GM12878 (cell line): ENCODE data around the gene GEMIN5. TPM values are rescaled to one million over a fixed set of nuclear protein-coding genes. Genes with fewer than 3 reads are reported as not detected.

Experiments
- ATF3 ChIP-seq: IDR thresholded peaks from 2 replicates; pipeline ENCODE4 v1.6.1; 2011; ENCODE audit warnings: low read depth, mild to moderate bottlenecking, low read length, moderate library complexity, borderline replicate concordance; ENCODE audit errors: extremely low read depth
- BCL3 ChIP-seq: IDR thresholded peaks from 2 replicates; pipeline ENCODE4 v1.6.1; 2011; ENCODE audit warnings: borderline replicate concordance, low read depth, mild to moderate bottlenecking, moderate library complexity, low read length; ENCODE audit not compliant: insufficient read depth, poor library complexity, severe bottlenecking
- CEBPZ ChIP-seq: fragments of 150-350 bp; IDR thresholded peaks from 2 replicates; pipeline ENCODE4 v1.6.1; 2016; ENCODE audit warnings: low read depth, low read length
- CREM ChIP-seq: IDR thresholded peaks from 2 replicates; pipeline ENCODE4 v1.6.1; 2014; ENCODE audit warnings: antibody characterized with exemption, low read depth
- ETV6 ChIP-seq, 2 experiments: fragments of 450-650 bp in 1 of 2; IDR thresholded peaks in 1 of 2; conservative IDR thresholded peaks in 1 of 2; 2 replicates each; pipeline ENCODE4 v1.6.1; 2014; ENCODE audit warnings: antibody characterized with exemption in 1 of 2, borderline replicate concordance in 1 of 2, low read depth in 1 of 2, mild to moderate bottlenecking in 1 of 2, moderate library complexity in 1 of 2
- FOS ChIP-seq: IDR thresholded peaks from 3 replicates; pipeline ENCODE4 v1.6.1; 2011; ENCODE audit warnings: borderline replicate concordance; ENCODE audit not compliant: insufficient read length; ENCODE audit errors: extremely low read depth
- FOXM1 ChIP-seq: IDR thresholded peaks from 2 replicates; pipeline ENCODE4 v1.6.1; 2012; ENCODE audit warnings: low read depth, mild to moderate bottlenecking, inconsistent platforms, low read length, moderate library complexity
- KLF5 ChIP-seq: fragments of 450-650 bp; IDR thresholded peaks from 2 replicates; pipeline ENCODE4 v1.6.1; 2014; ENCODE audit warnings: mild to moderate bottlenecking; ENCODE audit not compliant: partially characterized antibody
- MEF2B ChIP-seq: fragments of 450-650 bp; IDR thresholded peaks from 2 replicates; pipeline ENCODE4 v1.6.1; 2018; ENCODE audit warnings: mild to moderate bottlenecking, moderate library complexity; ENCODE audit not compliant: partially characterized antibody, poor library complexity, severe bottlenecking
- MTA2 ChIP-seq: fragments of 450-650 bp; IDR thresholded peaks from 2 replicates; pipeline ENCODE4 v1.6.1; 2016; ENCODE audit warnings: low read depth, mild to moderate bottlenecking, moderate library complexity
- MYC ChIP-seq: IDR thresholded peaks from 2 replicates; pipeline ENCODE4 v1.6.1; 2011; ENCODE audit warnings: mild to moderate bottlenecking, low read length, moderate library complexity, inconsistent platforms; ENCODE audit not compliant: insufficient read depth, insufficient replicate concordance, insufficient read length, severe bottlenecking
- PAX8 ChIP-seq: fragments of 450-650 bp; IDR thresholded peaks from 2 replicates; pipeline ENCODE4 v1.6.1; 2017; ENCODE audit warnings: mild to moderate bottlenecking, moderate library complexity
- PML ChIP-seq: IDR thresholded peaks from 2 replicates; pipeline ENCODE4 v1.6.1; 2012; ENCODE audit warnings: low read length, inconsistent platforms
- POLR2AphosphoS5 ChIP-seq: IDR thresholded peaks from 2 replicates; pipeline ENCODE4 v1.6.1; 2011; ENCODE audit warnings: mild to moderate bottlenecking, low read length, inconsistent platforms
- RELA ChIP-seq: fragments of 450-650 bp; IDR thresholded peaks from 2 replicates; pipeline ENCODE4 v1.8.0; 2014; ENCODE audit warnings: borderline replicate concordance; ENCODE audit not compliant: partially characterized antibody
- SIN3A ChIP-seq: IDR thresholded peaks from 2 replicates; pipeline ENCODE4 v1.6.1; 2012; ENCODE audit warnings: low read depth, low read length, improper control_type of control experiment
- SP1 ChIP-seq: IDR thresholded peaks from one replicate; pipeline ENCODE4 v1.6.1; 2011; ENCODE audit warnings: low read depth, low read length
- USF2 ChIP-seq: IDR thresholded peaks from 2 replicates; pipeline ENCODE4 v1.6.1; 2011; ENCODE audit warnings: low read depth, low read length, improper control_type of control experiment, borderline replicate concordance
- polyA plus RNA-seq, 11 experiments: library from polyadenylated mRNA; depleted of rRNA in 4 of 11; unstranded in 6 of 11; stranded (reverse) in 5 of 11; fragments of >200 nt; fragmentation: Nextera tagmentation in 4 of 11; fragmentation: Illumina TruSeq in 1 of 11; extraction: Ambion mirVana in 4 of 11; extraction: Trizol in 1 of 11; gene quantifications; 1 replicate in 1 of 11; 2 replicates in 10 of 11; pipeline versions ENCODE4 v1.2.1 to v1.2.3, GENCODE V29; 2011 to 2016; ENCODE audit warnings: inconsistent platforms in 2 of 11, missing spikeins in 2 of 11, low read depth in 1 of 11
- total RNA-seq, 4 experiments: library from RNA; depleted of rRNA in 3 of 4; stranded (reverse); fragments of >200 nt in 3 of 4; fragmentation: Illumina TruSeq in 1 of 4; extraction: Trizol in 1 of 4; gene quantifications; 2 replicates each; pipeline versions ENCODE4 v1.2.1 to v1.2.3, GENCODE V29; 2013 to 2021
- TF ChIP-seq, protein P1 (sequence below): IDR thresholded peaks from 2 replicates; pipeline ENCODE4 v1.6.1; 2012; ENCODE audit warnings: mild to moderate bottlenecking, low read depth, low read length

The GEMIN5 gene
- total and polyA plus RNA-seq, 10 of the 15 experiments (the other 5 are each of a cell fraction or from before 2014, with no cell fraction given) = 6.3 to 29.8 (median 23.3) TPM

DNA sequence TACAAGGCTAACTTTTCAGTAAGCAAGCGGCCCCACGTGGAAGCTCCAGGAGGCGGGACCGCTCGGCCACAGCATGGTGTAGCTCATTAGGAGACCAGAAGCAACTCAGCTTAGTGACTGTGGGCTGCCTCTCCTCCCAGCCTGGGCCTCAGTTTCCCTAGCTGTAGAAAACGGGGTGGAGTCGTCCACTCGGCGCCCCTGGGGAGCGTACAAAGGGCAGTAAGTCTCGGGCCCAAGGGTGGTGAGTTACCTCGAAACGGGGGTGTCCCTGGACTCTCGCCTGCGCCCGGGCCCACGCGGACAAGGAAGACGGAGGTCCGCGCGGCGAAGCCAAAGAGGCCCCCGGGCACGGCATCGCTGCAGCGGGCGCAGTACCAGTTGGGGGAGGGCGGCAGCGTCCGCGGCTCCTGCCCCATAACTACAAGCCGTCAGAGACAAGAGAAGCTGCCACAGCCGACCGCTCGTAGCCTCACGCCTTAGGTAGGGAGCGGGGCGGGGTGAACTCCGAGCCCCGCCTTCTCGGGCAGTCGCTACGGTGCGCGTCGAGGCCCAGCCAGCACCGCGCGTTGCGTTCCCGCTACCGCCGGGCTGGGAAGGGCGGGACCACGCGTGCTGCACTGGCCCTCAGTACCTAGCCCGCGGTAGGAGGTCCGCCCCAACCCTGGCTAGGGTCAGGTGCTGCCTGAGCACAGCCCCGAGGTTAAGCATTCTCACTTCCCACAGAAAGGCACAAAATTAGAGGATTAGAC lies at the start of gene GEMIN5 (continued):
- TF ChIP-seq USF2 (no peak), CEBPZ (no peak), MYC (peak; percentile 72), PML (peak; percentile 75; the same call in 1 of the 2 replicates), ETV6 (conservative IDR thresholded peaks at IDR 0.05 in 1 of 2, IDR thresholded peaks at IDR 0.05 in 1 of 2; ENCODE audit: borderline replicate concordance in 1 of 2, low read depth in 1 of 2) (no peak), POLR2AphosphoS5 (peak; percentile 80), KLF5 (peak; percentile 11), SIN3A (peak; percentile 64; the same call in 1 of the 2 replicates), RELA (peak; percentile 38), FOXM1 (no peak), MEF2B (no peak), ATF3 (no peak), PAX8 (no peak), SP1 (peak; percentile 83), BCL3 (no peak), CREM (peak; percentile 60), FOS (no peak), MTA2 (no peak)
- TF ChIP-seq, protein P1, sequence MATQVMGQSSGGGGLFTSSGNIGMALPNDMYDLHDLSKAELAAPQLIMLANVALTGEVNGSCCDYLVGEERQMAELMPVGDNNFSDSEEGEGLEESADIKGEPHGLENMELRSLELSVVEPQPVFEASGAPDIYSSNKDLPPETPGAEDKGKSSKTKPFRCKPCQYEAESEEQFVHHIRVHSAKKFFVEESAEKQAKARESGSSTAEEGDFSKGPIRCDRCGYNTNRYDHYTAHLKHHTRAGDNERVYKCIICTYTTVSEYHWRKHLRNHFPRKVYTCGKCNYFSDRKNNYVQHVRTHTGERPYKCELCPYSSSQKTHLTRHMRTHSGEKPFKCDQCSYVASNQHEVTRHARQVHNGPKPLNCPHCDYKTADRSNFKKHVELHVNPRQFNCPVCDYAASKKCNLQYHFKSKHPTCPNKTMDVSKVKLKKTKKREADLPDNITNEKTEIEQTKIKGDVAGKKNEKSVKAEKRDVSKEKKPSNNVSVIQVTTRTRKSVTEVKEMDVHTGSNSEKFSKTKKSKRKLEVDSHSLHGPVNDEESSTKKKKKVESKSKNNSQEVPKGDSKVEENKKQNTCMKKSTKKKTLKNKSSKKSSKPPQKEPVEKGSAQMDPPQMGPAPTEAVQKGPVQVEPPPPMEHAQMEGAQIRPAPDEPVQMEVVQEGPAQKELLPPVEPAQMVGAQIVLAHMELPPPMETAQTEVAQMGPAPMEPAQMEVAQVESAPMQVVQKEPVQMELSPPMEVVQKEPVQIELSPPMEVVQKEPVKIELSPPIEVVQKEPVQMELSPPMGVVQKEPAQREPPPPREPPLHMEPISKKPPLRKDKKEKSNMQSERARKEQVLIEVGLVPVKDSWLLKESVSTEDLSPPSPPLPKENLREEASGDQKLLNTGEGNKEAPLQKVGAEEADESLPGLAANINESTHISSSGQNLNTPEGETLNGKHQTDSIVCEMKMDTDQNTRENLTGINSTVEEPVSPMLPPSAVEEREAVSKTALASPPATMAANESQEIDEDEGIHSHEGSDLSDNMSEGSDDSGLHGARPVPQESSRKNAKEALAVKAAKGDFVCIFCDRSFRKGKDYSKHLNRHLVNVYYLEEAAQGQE = no peak
